ENCODE data around the gene DDX17.

- TF ChIP-seq POLR2AphosphoS5 (IDR thresholded peaks at IDR 0.05) (no peak), CTCF (IDR thresholded peaks at IDR 0.05) (no peak), POLR2A (IDR thresholded peaks at IDR 0.05) (no peak)
Measured at GRCh38 chr22:38453066-38453672, 52.9 kb downstream of the DDX17 start.

Measured in upper lobe of left lung (tissue), 4 donors.